ENCODE measurements around the gene PRR14. TPM values are rescaled to one million over a fixed set of nuclear protein-coding genes. Genes with fewer than 3 reads are reported as not detected.

Gene PRR14
- total and polyA plus RNA-seq, 2 donors, result 14.3 to 139 TPM

DNA sequence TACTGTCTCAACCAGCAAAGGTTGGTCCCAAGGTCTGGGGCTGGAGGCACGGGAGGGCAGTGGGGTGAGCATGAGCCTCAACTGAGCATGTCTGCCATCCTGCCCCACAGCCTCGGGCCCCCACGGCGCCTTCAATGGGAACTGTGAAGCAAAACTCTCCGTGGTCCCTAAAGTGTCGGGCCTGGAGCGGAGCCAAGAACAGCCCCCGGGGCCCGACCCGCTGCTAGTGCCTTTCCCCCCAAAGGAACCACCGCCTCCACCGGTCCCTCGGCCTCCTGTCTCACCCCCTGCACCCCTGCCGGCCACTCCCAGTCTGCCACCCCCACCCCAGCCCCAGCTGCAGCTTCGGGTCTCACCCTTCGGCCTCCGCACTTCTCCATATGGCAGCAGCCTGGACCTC lies 11.7 kb downstream of the PRR14 start:
- H3K27ac ChIP-seq (ENCODE audit: low read depth in 1 of 2, low read length in 1 of 2), result no peak overlapping the region
- no peaks in the 10 kb centered on the region for H3K27me3 ChIP-seq (ENCODE audit: control insufficient read depth in 2 of 2, insufficient read depth in 1 of 2, low read length in 1 of 2)
- DNase-seq (ENCODE audit: low read depth in 6 of 9, low spot score in 9 of 9), result no peak
- H3K9me3 ChIP-seq (ENCODE audit: control insufficient read depth in 2 of 2, insufficient read depth in 1 of 2, low read length in 1 of 2), result peaks cover 0 to 7% of the 10 kb centered on the region in 2 donors
- peaks cover 16 to 31% of the 10 kb centered on the region in 2 donors for H3K4me1 ChIP-seq (ENCODE audit: control insufficient read depth in 2 of 2, insufficient read depth in 2 of 2, low read length in 2 of 2)
- no peak overlapping the region for H3K4me3 ChIP-seq (ENCODE audit: low read length in 2 of 2)
- 97% methylated on average over 17 of the region's 17 CpGs for WGBS
- peaks cover 67 to 70% of the 10 kb centered on the region in 2 donors for H3K36me3 ChIP-seq (ENCODE audit: control insufficient read depth in 2 of 2, insufficient read depth in 2 of 2, low read length in 1 of 2)

- no peak for DNase-seq (ENCODE audit: low read depth in 6 of 9, low spot score in 9 of 9)
- no peaks in the 10 kb centered on the region for H3K27me3 ChIP-seq (ENCODE audit: control insufficient read depth in 2 of 2, insufficient read depth in 1 of 2, low read length in 1 of 2)
- 96% methylated on average over 8 of the region's 8 CpGs for WGBS
- peaks cover 13 to 28% of the 10 kb centered on the region in 2 donors for H3K4me1 ChIP-seq (ENCODE audit: control insufficient read depth in 2 of 2, insufficient read depth in 2 of 2, low read length in 2 of 2)
- H3K9me3 ChIP-seq (ENCODE audit: control insufficient read depth in 2 of 2, insufficient read depth in 1 of 2, low read length in 1 of 2), result peaks cover 0 to 7% of the 10 kb centered on the region in 2 donors
- H3K27ac ChIP-seq (ENCODE audit: low read depth in 1 of 2, low read length in 1 of 2), result no peak overlapping the region
- H3K36me3 ChIP-seq (ENCODE audit: control insufficient read depth in 2 of 2, insufficient read depth in 2 of 2, low read length in 1 of 2), result peaks cover 73 to 76% of the 10 kb centered on the region in 2 donors
- no peak overlapping the region for H3K4me3 ChIP-seq (ENCODE audit: low read length in 2 of 2)
These were observed 12.3 kb downstream of the PRR14 start for GRCh38 chr16:30663038-30663437.

DNA sequence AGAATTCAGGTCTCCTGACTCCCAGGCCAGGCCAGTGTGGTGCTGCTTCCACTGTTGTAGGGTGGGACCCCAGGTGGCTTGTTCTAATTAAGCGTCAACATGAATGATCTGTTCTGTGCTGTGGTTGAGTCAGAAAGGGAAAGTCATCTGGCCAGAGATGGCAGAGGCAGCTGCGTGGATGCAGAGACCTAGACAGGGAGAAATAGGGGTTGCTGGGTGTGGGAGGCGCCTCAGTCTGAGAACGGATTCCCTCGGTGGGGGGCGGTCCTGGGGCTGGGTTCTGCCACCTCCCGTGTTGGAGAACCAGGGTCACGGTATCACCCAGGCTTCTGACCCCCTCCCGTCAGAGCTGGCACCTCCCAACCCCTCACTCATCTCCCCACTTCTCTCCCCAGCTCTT lies 13.1 kb downstream of the PRR14 start:
- no peak for DNase-seq (ENCODE audit: low read depth in 6 of 9, low spot score in 9 of 9)
- Histone ChIP-seq H3K4me1 (ENCODE audit: control insufficient read depth in 2 of 2, insufficient read depth in 2 of 2, low read length in 2 of 2) (peaks cover 13 to 28% of the 10 kb centered on the region in 2 donors), H3K9me3 (ENCODE audit: control insufficient read depth in 2 of 2, insufficient read depth in 1 of 2, low read length in 1 of 2) (peaks cover 0 to under 1% of the 10 kb centered on the region in 2 donors), H3K36me3 (ENCODE audit: control insufficient read depth in 2 of 2, insufficient read depth in 2 of 2, low read length in 1 of 2) (peaks cover 81 to 83% of the 10 kb centered on the region in 2 donors), H3K27ac (ENCODE audit: low read depth in 1 of 2, low read length in 1 of 2) (no peak overlapping the region), H3K27me3 (ENCODE audit: control insufficient read depth in 2 of 2, insufficient read depth in 1 of 2, low read length in 1 of 2) (no peaks in the 10 kb centered on the region), H3K4me3 (ENCODE audit: low read length in 2 of 2) (no peak overlapping the region)
- 91% methylated on average over 9 of the region's 9 CpGs for WGBS

- no peak for DNase-seq (ENCODE audit: low read depth in 6 of 9, low spot score in 9 of 9)
- Histone ChIP-seq H3K27me3 (ENCODE audit: control insufficient read depth in 2 of 2, insufficient read depth in 1 of 2, low read length in 1 of 2) (no peaks in the 10 kb centered on the region), H3K9me3 (ENCODE audit: control insufficient read depth in 2 of 2, insufficient read depth in 1 of 2, low read length in 1 of 2) (no peaks in the 10 kb centered on the region), H3K36me3 (ENCODE audit: control insufficient read depth in 2 of 2, insufficient read depth in 2 of 2, low read length in 1 of 2) (peaks cover 89 to 90% of the 10 kb centered on the region in 2 donors), H3K4me1 (ENCODE audit: control insufficient read depth in 2 of 2, insufficient read depth in 2 of 2, low read length in 2 of 2) (peaks cover 13 to 28% of the 10 kb centered on the region in 2 donors), H3K4me3 (ENCODE audit: low read length in 2 of 2) (no peak overlapping the region), H3K27ac (ENCODE audit: low read depth in 1 of 2, low read length in 1 of 2) (no peak overlapping the region)
- WGBS, result 97% methylated on average over 15 of the region's 15 CpGs
These were observed 13.9 kb downstream of the PRR14 start for GRCh38 chr16:30664616-30665109.

DNA sequence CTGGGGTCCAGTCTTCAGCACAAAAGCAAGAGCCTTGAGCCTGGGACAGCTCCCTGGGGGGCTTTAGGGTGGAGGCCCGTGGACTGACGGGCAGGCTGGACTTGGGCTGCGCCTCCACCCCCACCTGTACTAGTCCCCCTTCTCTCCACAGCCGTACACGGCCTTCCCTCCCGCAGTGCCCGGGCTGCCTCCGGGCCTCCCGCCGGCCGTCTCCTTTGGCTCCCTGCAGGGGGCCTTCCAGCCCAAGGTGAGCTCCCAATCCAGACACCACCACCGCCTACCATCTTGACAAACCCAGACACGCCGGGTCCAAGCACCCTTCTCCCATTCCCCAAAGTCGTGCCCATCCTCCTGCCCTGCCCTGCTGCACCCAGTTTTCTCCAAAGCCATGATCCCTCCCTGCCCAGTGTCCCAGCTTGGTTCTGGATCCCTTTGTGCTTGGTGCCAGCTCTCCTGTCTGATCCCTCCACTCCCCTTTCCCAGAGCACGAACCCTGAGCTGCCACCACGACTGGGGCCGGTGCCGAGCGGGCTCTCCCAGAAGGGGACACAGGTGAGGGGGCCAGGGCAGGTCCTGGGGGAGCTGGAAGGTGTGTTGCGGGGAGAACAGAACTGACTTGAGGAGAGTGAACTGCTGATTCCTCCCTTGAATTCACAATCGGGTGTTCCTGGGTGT lies 14.5 kb downstream of the PRR14 start:
- Histone ChIP-seq H3K36me3 (ENCODE audit: control insufficient read depth in 2 of 2, insufficient read depth in 2 of 2, low read length in 1 of 2) (peaks cover 96% of the 10 kb centered on the region in 2 donors), H3K27ac (ENCODE audit: low read depth in 1 of 2, low read length in 1 of 2) (no peak overlapping the region), H3K4me3 (ENCODE audit: low read length in 2 of 2) (no peak overlapping the region), H3K9me3 (ENCODE audit: control insufficient read depth in 2 of 2, insufficient read depth in 1 of 2, low read length in 1 of 2) (no peaks in the 10 kb centered on the region), H3K27me3 (ENCODE audit: control insufficient read depth in 2 of 2, insufficient read depth in 1 of 2, low read length in 1 of 2) (no peaks in the 10 kb centered on the region), H3K4me1 (ENCODE audit: control insufficient read depth in 2 of 2, insufficient read depth in 2 of 2, low read length in 2 of 2) (peaks cover 13 to 23% of the 10 kb centered on the region in 2 donors)
- 98% methylated on average over 22 of the region's 22 CpGs for WGBS
- no peak for DNase-seq (ENCODE audit: low read depth in 6 of 9, low spot score in 9 of 9)

- no peak for DNase-seq (ENCODE audit: low read depth in 6 of 9, low spot score in 9 of 9)
- no peaks in the 10 kb centered on the region for H3K27me3 ChIP-seq (ENCODE audit: control insufficient read depth in 2 of 2, insufficient read depth in 1 of 2, low read length in 1 of 2)
- 97% methylated on average over 4 of the region's 4 CpGs for WGBS
- no peak overlapping the region for H3K27ac ChIP-seq (ENCODE audit: low read depth in 1 of 2, low read length in 1 of 2)
- peaks cover 96 to 97% of the 10 kb centered on the region in 2 donors for H3K36me3 ChIP-seq (ENCODE audit: control insufficient read depth in 2 of 2, insufficient read depth in 2 of 2, low read length in 1 of 2)
- peaks cover 9 to 18% of the 10 kb centered on the region in 2 donors for H3K4me1 ChIP-seq (ENCODE audit: control insufficient read depth in 2 of 2, insufficient read depth in 2 of 2, low read length in 2 of 2)
- H3K9me3 ChIP-seq (ENCODE audit: control insufficient read depth in 2 of 2, insufficient read depth in 1 of 2, low read length in 1 of 2), result no peaks in the 10 kb centered on the region
- no peak overlapping the region for H3K4me3 ChIP-seq (ENCODE audit: low read length in 2 of 2)
These were observed 15.1 kb downstream of the PRR14 start for GRCh38 chr16:30665830-30666190.

DNA sequence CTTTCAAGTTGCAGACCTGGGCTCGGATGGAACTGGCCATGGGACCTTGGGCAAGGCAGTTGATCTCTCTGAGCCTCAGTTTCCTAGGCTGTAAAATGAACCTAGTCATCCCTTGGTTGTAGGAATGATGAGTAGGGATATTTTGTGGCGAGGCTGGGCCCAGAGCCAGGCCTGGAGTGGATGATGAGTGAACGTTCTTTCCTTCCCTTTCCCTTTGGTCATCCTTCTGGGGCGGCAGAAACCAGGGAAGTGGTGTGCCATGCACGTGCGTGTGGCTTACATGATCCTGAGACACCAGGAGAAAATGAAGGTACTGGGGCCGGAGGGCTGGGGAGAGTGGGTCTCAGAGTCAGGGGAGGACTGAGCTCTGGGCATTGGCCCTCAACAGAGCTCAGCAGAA lies 15.9 kb downstream of the PRR14 start:
- H3K4me1 ChIP-seq (ENCODE audit: control insufficient read depth in 2 of 2, insufficient read depth in 2 of 2, low read length in 2 of 2), result peaks cover 3 to 9% of the 10 kb centered on the region in 2 donors
- H3K27ac ChIP-seq (ENCODE audit: low read depth in 1 of 2, low read length in 1 of 2), result no peak overlapping the region
- DNase-seq (ENCODE audit: low read depth in 6 of 9, low spot score in 9 of 9), result no peak
- WGBS, result 99% methylated on average over 7 of the region's 7 CpGs
- no peak overlapping the region for H3K4me3 ChIP-seq (ENCODE audit: low read length in 2 of 2)
- no peaks in the 10 kb centered on the region for H3K9me3 ChIP-seq (ENCODE audit: control insufficient read depth in 2 of 2, insufficient read depth in 1 of 2, low read length in 1 of 2)
- H3K36me3 ChIP-seq (ENCODE audit: control insufficient read depth in 2 of 2, insufficient read depth in 2 of 2, low read length in 1 of 2), result peaks cover 90 to 91% of the 10 kb centered on the region in 2 donors
- H3K27me3 ChIP-seq (ENCODE audit: control insufficient read depth in 2 of 2, insufficient read depth in 1 of 2, low read length in 1 of 2), result no peaks in the 10 kb centered on the region

DNA sequence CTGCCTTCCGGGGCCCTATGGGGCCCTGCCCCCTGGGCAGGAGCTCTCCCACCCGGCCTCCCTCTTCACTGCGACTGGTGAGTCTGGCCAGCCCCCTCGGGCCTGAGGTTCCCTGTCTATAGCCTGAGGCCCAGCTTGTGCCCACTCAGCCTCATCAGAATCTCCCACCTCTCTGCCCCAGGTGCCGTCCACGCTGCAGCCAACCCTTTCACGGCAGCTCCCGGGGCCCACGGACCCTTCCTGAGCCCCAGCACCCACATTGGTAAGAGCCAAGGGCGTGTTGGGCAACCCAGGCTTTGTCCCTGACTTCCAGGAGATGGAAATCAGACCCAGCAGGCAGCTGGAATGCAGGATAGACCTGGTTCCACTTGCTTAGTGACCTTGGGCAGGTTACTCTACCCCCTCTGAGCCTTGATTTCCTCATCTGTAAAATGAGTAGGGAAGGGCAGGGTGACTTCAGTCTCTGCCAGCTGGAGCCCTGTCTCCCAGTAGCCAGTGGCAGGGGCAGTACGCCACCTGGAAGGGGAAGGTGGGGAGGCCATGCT lies 16.7 kb downstream of the PRR14 start:
- Histone ChIP-seq H3K27me3 (ENCODE audit: control insufficient read depth in 2 of 2, insufficient read depth in 1 of 2, low read length in 1 of 2) (no peaks in the 10 kb centered on the region), H3K4me3 (ENCODE audit: low read length in 2 of 2) (no peak overlapping the region), H3K4me1 (ENCODE audit: control insufficient read depth in 2 of 2, insufficient read depth in 2 of 2, low read length in 2 of 2) (peaks cover 0 to 3% of the 10 kb centered on the region in 2 donors), H3K36me3 (ENCODE audit: control insufficient read depth in 2 of 2, insufficient read depth in 2 of 2, low read length in 1 of 2) (peaks cover 83 to 84% of the 10 kb centered on the region in 2 donors), H3K9me3 (ENCODE audit: control insufficient read depth in 2 of 2, insufficient read depth in 1 of 2, low read length in 1 of 2) (no peaks in the 10 kb centered on the region), H3K27ac (ENCODE audit: low read depth in 1 of 2, low read length in 1 of 2) (no peak overlapping the region)
- DNase-seq (ENCODE audit: low read depth in 6 of 9, low spot score in 9 of 9), result no peak
- 97% methylated on average over 11 of the region's 11 CpGs for WGBS

- H3K27ac ChIP-seq (ENCODE audit: low read depth in 1 of 2, low read length in 1 of 2), result no peak overlapping the region
- no peaks in the 10 kb centered on the region for H3K9me3 ChIP-seq (ENCODE audit: control insufficient read depth in 2 of 2, insufficient read depth in 1 of 2, low read length in 1 of 2)
- no peaks in the 10 kb centered on the region for H3K27me3 ChIP-seq (ENCODE audit: control insufficient read depth in 2 of 2, insufficient read depth in 1 of 2, low read length in 1 of 2)
- H3K4me1 ChIP-seq (ENCODE audit: control insufficient read depth in 2 of 2, insufficient read depth in 2 of 2, low read length in 2 of 2), result peaks cover 0 to under 1% of the 10 kb centered on the region in 2 donors
- no peak for DNase-seq (ENCODE audit: low read depth in 6 of 9, low spot score in 9 of 9)
- no peak overlapping the region for H3K4me3 ChIP-seq (ENCODE audit: low read length in 2 of 2)
- peaks cover 73 to 74% of the 10 kb centered on the region in 2 donors for H3K36me3 ChIP-seq (ENCODE audit: control insufficient read depth in 2 of 2, insufficient read depth in 2 of 2, low read length in 1 of 2)
- 96% methylated on average over 12 of the region's 12 CpGs for WGBS
These were observed 17.6 kb downstream of the PRR14 start for GRCh38 chr16:30668393-30668792.

Data from thymus (tissue), 11 donors.